ENCODE measurements around the gene HOXD13.
A peak's percentile ranks its signal among the peaks of the same experiment; 100 is the strongest.

HOXD13 gene

DNA sequence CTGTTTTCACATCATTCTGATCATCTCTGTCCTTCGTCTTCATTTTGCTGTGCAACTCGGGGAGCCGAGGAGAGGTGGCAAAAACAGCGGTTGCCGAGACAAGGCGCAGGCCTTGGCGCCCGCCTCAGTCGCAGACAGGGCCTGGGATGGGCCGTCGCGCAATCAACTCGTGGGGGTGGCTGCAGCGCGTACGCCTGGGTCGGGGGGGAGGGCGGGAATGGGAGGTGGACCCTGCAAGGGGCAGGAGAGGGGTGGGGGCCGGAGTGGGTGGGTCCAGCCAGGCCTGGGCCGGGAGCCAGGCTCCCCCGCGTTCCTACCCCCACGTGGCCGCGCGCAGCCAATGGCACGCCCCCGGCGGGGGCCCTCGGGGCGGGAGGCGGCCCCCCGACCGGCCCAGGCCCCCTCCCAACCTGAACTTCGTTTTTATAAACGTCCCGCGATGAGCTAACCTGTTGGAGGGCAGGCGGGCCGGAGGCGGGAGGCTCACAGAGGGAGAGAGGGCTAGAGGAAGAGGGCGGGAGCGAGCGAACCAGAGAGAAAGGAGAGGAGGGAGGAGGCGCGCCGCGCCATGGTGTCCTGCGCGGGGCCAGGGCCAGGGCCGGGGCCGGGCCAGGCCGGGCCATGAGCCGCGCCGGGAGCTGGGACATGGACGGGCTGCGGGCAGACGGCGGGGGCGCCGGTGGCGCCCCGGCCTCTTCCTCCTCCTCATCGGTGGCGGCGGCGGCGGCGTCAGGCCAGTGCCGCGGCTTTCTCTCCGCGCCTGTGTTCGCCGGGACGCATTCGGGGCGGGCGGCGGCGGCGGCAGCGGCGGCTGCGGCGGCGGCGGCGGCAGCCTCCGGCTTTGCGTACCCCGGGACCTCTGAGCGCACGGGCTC is at the start of gene HOXD13 (continued):
- TF ChIP-seq, protein P1, sequence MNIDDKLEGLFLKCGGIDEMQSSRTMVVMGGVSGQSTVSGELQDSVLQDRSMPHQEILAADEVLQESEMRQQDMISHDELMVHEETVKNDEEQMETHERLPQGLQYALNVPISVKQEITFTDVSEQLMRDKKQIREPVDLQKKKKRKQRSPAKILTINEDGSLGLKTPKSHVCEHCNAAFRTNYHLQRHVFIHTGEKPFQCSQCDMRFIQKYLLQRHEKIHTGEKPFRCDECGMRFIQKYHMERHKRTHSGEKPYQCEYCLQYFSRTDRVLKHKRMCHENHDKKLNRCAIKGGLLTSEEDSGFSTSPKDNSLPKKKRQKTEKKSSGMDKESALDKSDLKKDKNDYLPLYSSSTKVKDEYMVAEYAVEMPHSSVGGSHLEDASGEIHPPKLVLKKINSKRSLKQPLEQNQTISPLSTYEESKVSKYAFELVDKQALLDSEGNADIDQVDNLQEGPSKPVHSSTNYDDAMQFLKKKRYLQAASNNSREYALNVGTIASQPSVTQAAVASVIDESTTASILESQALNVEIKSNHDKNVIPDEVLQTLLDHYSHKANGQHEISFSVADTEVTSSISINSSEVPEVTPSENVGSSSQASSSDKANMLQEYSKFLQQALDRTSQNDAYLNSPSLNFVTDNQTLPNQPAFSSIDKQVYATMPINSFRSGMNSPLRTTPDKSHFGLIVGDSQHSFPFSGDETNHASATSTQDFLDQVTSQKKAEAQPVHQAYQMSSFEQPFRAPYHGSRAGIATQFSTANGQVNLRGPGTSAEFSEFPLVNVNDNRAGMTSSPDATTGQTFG (tag by site-specific recombination; IDR thresholded peaks at IDR 0.05; ENCODE audit: borderline replicate concordance): no peak
- TF ChIP-seq GLIS2 (tag by site-specific recombination; IDR thresholded peaks at IDR 0.05): peak; percentile 83
- no peak for TF ChIP-seq ZNF132 (tag by site-specific recombination; IDR thresholded peaks at IDR 0.05; ENCODE audit: borderline replicate concordance)
- TF ChIP-seq, protein P2, sequence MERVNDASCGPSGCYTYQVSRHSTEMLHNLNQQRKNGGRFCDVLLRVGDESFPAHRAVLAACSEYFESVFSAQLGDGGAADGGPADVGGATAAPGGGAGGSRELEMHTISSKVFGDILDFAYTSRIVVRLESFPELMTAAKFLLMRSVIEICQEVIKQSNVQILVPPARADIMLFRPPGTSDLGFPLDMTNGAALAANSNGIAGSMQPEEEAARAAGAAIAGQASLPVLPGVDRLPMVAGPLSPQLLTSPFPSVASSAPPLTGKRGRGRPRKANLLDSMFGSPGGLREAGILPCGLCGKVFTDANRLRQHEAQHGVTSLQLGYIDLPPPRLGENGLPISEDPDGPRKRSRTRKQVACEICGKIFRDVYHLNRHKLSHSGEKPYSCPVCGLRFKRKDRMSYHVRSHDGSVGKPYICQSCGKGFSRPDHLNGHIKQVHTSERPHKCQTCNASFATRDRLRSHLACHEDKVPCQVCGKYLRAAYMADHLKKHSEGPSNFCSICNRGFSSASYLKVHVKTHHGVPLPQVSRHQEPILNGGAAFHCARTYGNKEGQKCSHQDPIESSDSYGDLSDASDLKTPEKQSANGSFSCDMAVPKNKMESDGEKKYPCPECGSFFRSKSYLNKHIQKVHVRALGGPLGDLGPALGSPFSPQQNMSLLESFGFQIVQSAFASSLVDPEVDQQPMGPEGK (tag by site-specific recombination; IDR thresholded peaks at IDR 0.05): peak; percentile 43
- TF ChIP-seq, protein P3, sequence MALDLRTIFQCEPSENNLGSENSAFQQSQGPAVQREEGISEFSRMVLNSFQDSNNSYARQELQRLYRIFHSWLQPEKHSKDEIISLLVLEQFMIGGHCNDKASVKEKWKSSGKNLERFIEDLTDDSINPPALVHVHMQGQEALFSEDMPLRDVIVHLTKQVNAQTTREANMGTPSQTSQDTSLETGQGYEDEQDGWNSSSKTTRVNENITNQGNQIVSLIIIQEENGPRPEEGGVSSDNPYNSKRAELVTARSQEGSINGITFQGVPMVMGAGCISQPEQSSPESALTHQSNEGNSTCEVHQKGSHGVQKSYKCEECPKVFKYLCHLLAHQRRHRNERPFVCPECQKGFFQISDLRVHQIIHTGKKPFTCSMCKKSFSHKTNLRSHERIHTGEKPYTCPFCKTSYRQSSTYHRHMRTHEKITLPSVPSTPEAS (tag by site-specific recombination; IDR thresholded peaks at IDR 0.05): no peak
- TF ChIP-seq, protein P4, sequence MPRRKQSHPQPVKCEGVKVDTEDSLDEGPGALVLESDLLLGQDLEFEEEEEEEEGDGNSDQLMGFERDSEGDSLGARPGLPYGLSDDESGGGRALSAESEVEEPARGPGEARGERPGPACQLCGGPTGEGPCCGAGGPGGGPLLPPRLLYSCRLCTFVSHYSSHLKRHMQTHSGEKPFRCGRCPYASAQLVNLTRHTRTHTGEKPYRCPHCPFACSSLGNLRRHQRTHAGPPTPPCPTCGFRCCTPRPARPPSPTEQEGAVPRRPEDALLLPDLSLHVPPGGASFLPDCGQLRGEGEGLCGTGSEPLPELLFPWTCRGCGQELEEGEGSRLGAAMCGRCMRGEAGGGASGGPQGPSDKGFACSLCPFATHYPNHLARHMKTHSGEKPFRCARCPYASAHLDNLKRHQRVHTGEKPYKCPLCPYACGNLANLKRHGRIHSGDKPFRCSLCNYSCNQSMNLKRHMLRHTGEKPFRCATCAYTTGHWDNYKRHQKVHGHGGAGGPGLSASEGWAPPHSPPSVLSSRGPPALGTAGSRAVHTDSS (tag by site-specific recombination; IDR thresholded peaks at IDR 0.05): peak; percentile 61; the same call in 1 of the 2 replicates
- no peak for TF ChIP-seq OSR2 (tag by site-specific recombination; IDR thresholded peaks at IDR 0.05)

DNA sequence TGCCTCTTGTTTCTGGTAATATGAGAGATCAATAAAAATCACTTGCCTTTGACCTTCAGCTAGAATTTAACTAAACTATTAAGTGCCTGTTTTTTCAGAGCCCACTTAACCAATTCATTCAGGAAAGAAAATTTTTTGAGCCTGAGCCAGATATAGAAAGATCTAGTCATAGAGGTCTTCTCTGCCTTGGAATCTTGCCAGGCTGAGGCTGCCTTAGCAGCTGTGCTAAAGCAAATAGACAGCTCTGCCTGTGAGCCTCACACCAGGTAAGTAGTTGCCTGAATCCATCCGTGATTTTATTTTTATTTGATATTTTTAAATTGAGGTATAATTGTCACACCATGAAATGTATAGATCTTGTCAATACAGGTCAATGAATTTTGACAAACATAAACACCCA is 36.1 kb upstream of the HOXD13 start:
- TF ChIP-seq SP2 (tag by site-specific recombination; IDR thresholded peaks at IDR 0.05) (no peak), ZNF335 (tag by site-specific recombination; conservative IDR thresholded peaks at IDR 0.05) (peak; percentile 77), ZNF324 (tag by site-specific recombination; IDR thresholded peaks at IDR 0.05) (no peak), ZNF514 (tag by site-specific recombination; IDR thresholded peaks at IDR 0.05) (no peak), ZNF473 (tag by site-specific recombination; IDR thresholded peaks at IDR 0.05) (no peak), GLI4 (tag by site-specific recombination; IDR thresholded peaks at IDR 0.05) (no peak), GFI1B (tag by site-specific recombination; IDR thresholded peaks at IDR 0.05) (no peak), ZSCAN30 (tag by site-specific recombination; IDR thresholded peaks at IDR 0.05) (no peak)
- Histone ChIP-seq H3K27ac (ENCODE audit: extremely low read depth, low read depth, low read length) (no peak overlapping the region), H3K4me1 (ENCODE audit: control insufficient read depth, insufficient read depth, low read length) (no peaks in the 10 kb centered on the region), H3K9me3 (ENCODE audit: control insufficient read depth, insufficient read depth, low read depth, low read length) (no peaks in the 10 kb centered on the region), H3K36me3 (ENCODE audit: control insufficient read depth in 2 of 2, insufficient read depth in 1 of 2, low read length in 2 of 2) (no peaks in the 10 kb centered on the region), H3K4me3 (ENCODE audit: low read depth, low read length) (no peak overlapping the region)
- POLR2A ChIA-PET: no interaction called here
- CTCF ChIA-PET: interaction anchor here (1.6 kb wide), 1 partner anchor 23 kb away, joined by 4 read pairs; no protein-coding TSS in a partner anchor

DNA sequence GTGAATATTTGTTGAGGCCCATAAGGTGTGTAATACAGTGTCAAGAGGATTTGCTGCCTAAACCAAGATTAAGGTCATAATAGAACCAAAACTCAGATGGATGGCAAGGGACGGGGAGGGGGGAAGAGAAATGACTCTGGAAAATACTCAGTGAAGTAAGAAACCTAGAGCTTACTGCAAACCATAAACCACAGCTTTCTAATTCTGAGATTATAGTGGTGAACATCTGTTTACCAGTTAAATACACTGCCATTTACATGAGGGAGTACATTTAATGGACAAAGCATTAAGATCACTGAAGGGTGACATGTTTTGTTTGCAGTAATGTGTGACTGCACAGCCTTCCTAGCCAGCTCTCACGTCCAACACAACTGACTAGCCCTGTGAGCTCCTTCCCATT is 28.6 kb upstream of the HOXD13 start:
- H3K9me3 ChIP-seq (ENCODE audit: control insufficient read depth, insufficient read depth, low read depth, low read length): no peaks in the 10 kb centered on the region
- CTCF ChIA-PET: interaction anchor here (0.6 kb wide), 1 partner anchor 25 kb away, joined by 3 read pairs; no protein-coding TSS in a partner anchor
- POLR2A ChIA-PET: no interaction called here
- no peak overlapping the region for H3K27ac ChIP-seq (ENCODE audit: extremely low read depth, low read depth, low read length)
- no peaks in the 10 kb centered on the region for H3K4me1 ChIP-seq (ENCODE audit: control insufficient read depth, insufficient read depth, low read length)
- no peak overlapping the region for H3K4me3 ChIP-seq (ENCODE audit: low read depth, low read length)
- TF ChIP-seq KLF10 (tag by site-specific recombination; IDR thresholded peaks at IDR 0.05): no peak
- H3K36me3 ChIP-seq (ENCODE audit: control insufficient read depth in 2 of 2, insufficient read depth in 1 of 2, low read length in 2 of 2): no peaks in the 10 kb centered on the region
